GM11168 (cell line): ENCODE measurements around the gene RANBP1.

Source experiments
- in situ Hi-C: fragments of 300-500 bp; cut with MboI; formaldehyde crosslinking; loops from one replicate; pipeline ENCODE4 v1.12.0; 2022; ENCODE audit warnings: low sequenced_read_pairs; ENCODE audit not compliant: unreplicated experiment

Gene RANBP1

GRCh38 chr22:20087319-20088262 is 28.3 kb upstream of the RANBP1 start:
- in situ Hi-C loops = no loop called here

- in situ Hi-C loops = no loop called here
These were observed 27.6 kb upstream of the RANBP1 start for GRCh38 chr22:20088263-20088648.

- in situ Hi-C loops = no loop called here
These were observed 26.5 kb upstream of the RANBP1 start for GRCh38 chr22:20089226-20089976.

GRCh38 chr22:20089977-20090729 is 25.8 kb upstream of the RANBP1 start:
- in situ Hi-C loops = no loop called here

- in situ Hi-C loops = no loop called here
These were observed 25.1 kb upstream of the RANBP1 start for GRCh38 chr22:20090730-20091240.

GRCh38 chr22:20091690-20092476 is 24.0 kb upstream of the RANBP1 start:
- in situ Hi-C loops = no loop called here

- in situ Hi-C loops = no loop called here
These were observed 23.4 kb upstream of the RANBP1 start for GRCh38 chr22:20092477-20092854.

- in situ Hi-C loops = no loop called here
These were observed 22.3 kb upstream of the RANBP1 start for GRCh38 chr22:20093418-20094196.

GRCh38 chr22:20094197-20094807 is 21.6 kb upstream of the RANBP1 start:
- in situ Hi-C loops = no loop called here

GRCh38 chr22:20095521-20095920 is 20.4 kb upstream of the RANBP1 start:
- in situ Hi-C loops = no loop called here

- in situ Hi-C loops = no loop called here
These were observed 19.1 kb upstream of the RANBP1 start for GRCh38 chr22:20096574-20097420.

GRCh38 chr22:20099099-20099711 is 16.7 kb upstream of the RANBP1 start:
- in situ Hi-C loops = no loop called here

GRCh38 chr22:20101638-20102037 is 14.3 kb upstream of the RANBP1 start:
- in situ Hi-C loops = no loop called here

- in situ Hi-C loops = no loop called here
These were observed 13.6 kb upstream of the RANBP1 start for GRCh38 chr22:20102203-20102780.

GRCh38 chr22:20105456-20106204 is 10.3 kb upstream of the RANBP1 start:
- in situ Hi-C loops = no loop called here

- in situ Hi-C loops = no loop called here
These were observed 9.6 kb upstream of the RANBP1 start for GRCh38 chr22:20106205-20106848.
